Activated CD8-positive, alpha-beta memory T cell treated with anti-CD3 and anti-CD28 coated beads for 4 hours (primary cell): ENCODE measurements around the gene KCNQ1OT1.

Experiments
- DNase-seq, 2 donors: peaks; one replicate each; pipeline ENCODE4 v3.0.0-alpha.2; 2020; ENCODE audit warnings: low read depth in 2 of 2

KCNQ1OT1 gene

GRCh38 chr11:2721210-2721916, 21.6 kb upstream of the KCNQ1OT1 start:
- DNase-seq: no peak

- no peak for DNase-seq
These were observed 20.2 kb upstream of the KCNQ1OT1 start for GRCh38 chr11:2719831-2720590.

- DNase-seq: no peak
These were observed 19.1 kb upstream of the KCNQ1OT1 start for GRCh38 chr11:2718817-2719438.

- DNase-seq: no peak
These were observed 17.9 kb upstream of the KCNQ1OT1 start for GRCh38 chr11:2717561-2718325.

GRCh38 chr11:2716376-2717095, 16.7 kb upstream of the KCNQ1OT1 start:
- no peak for DNase-seq

- no peak for DNase-seq
These were observed 16.0 kb upstream of the KCNQ1OT1 start for GRCh38 chr11:2715716-2716350.

GRCh38 chr11:2714871-2715270, 15.1 kb upstream of the KCNQ1OT1 start:
- no peak for DNase-seq

GRCh38 chr11:2714463-2714800, 14.6 kb upstream of the KCNQ1OT1 start:
- no peak for DNase-seq

GRCh38 chr11:2713661-2714462, 14.1 kb upstream of the KCNQ1OT1 start:
- no peak for DNase-seq

GRCh38 chr11:2713094-2713493, 13.3 kb upstream of the KCNQ1OT1 start:
- no peak for DNase-seq

GRCh38 chr11:2711161-2711560, 11.4 kb upstream of the KCNQ1OT1 start:
- no peak for DNase-seq

- no peak for DNase-seq
These were observed 9.6 kb upstream of the KCNQ1OT1 start for GRCh38 chr11:2709429-2709828.

GRCh38 chr11:2708757-2709281, 9.0 kb upstream of the KCNQ1OT1 start:
- DNase-seq: no peak

- no peak for DNase-seq
These were observed 8.4 kb upstream of the KCNQ1OT1 start for GRCh38 chr11:2708151-2708581.

- no peak for DNase-seq
These were observed 7.9 kb upstream of the KCNQ1OT1 start for GRCh38 chr11:2707736-2708135.

GRCh38 chr11:2706321-2706720, 6.5 kb upstream of the KCNQ1OT1 start:
- DNase-seq: no peak

GRCh38 chr11:2704896-2705606, 5.3 kb upstream of the KCNQ1OT1 start:
- no peak for DNase-seq

GRCh38 chr11:2704356-2704755, 4.6 kb upstream of the KCNQ1OT1 start:
- DNase-seq: no peak
